OCI-LY7 (cell line): Measurements from ENCODE around the gene MRNIP. TPM values are rescaled to one million over a fixed set of nuclear protein-coding genes. Genes with fewer than 3 reads are reported as not detected.

Experiments
- BruUV-seq: library from RNA; stranded (reverse); fragments of 400-500 nt; replicated peaks from 2 replicates; lab custom pipeline; 2021; lab: Mats Ljungman, UMichigan
- CTCF ChIA-PET: fragments of 300-600 bp; sonication (Branson Sonifier 250); formaldehyde crosslinking; loops from one replicate; lab custom pipeline; 2022; ENCODE audit warnings: antibody characterized with exemption; ENCODE audit not compliant: unreplicated experiment; lab: Charles Lee
- POLR2A ChIA-PET: fragments of 300-600 bp; sonication (Branson Sonifier 250); formaldehyde crosslinking; loops from one replicate; lab custom pipeline; 2022; ENCODE audit warnings: antibody characterized with exemption; lab: Charles Lee
- DNase-seq: peaks from one replicate; pipeline ENCODE4 v3.0.0-alpha.2; 2015; ENCODE audit warnings: low spot score
- H2AFZ ChIP-seq: fragments of 200-600 bp; sonication (generic), shearing (Covaris generic); 2 replicates; pipeline ENCODE4 v1.6.1; 2014; ENCODE audit warnings: mild to moderate bottlenecking, antibody characterized with exemption, low read length, moderate library complexity
- H3K27ac ChIP-seq: fragments of 200-600 bp; sonication (generic); 2 replicates; pipeline ENCODE4 v1.5.1; 2014; ENCODE audit warnings: mixed run types, low read depth, mild to moderate bottlenecking, moderate library complexity, low read length, inconsistent platforms; ENCODE audit not compliant: poor library complexity, severe bottlenecking
- H3K36me3 ChIP-seq: fragments of 200-600 bp; sonication (generic); 2 replicates; pipeline ENCODE4 v1.6.1; 2014; ENCODE audit warnings: mild to moderate bottlenecking, antibody characterized with exemption, low read length, moderate library complexity, mixed read lengths; ENCODE audit not compliant: insufficient read depth
- H3K4me1 ChIP-seq: fragments of 200-600 bp; sonication (generic); 2 replicates; pipeline ENCODE4 v1.5.1; 2014; ENCODE audit warnings: mild to moderate bottlenecking, low read length; ENCODE audit not compliant: insufficient read depth, poor library complexity, severe bottlenecking
- H3K4me2 ChIP-seq: fragments of 200-600 bp; sonication (generic); 2 replicates; pipeline ENCODE4 v1.6.1; 2014; ENCODE audit warnings: mild to moderate bottlenecking, low read length
- H3K4me3 ChIP-seq: fragments of 200-600 bp; sonication (generic); 2 replicates; pipeline ENCODE4 v1.5.1; 2014; ENCODE audit warnings: mild to moderate bottlenecking, low read depth, low read length; ENCODE audit not compliant: poor library complexity, severe bottlenecking
- H3K79me2 ChIP-seq: fragments of 200-600 bp; sonication (generic); 2 replicates; pipeline ENCODE4 v1.6.1; 2016; ENCODE audit warnings: low read depth, mild to moderate bottlenecking, low read length, moderate library complexity, mixed read lengths; ENCODE audit not compliant: insufficient read depth
- H3K9me2 ChIP-seq: fragments of 200-600 bp; sonication (generic); 2 replicates; pipeline ENCODE4 v1.6.1; 2016; ENCODE audit warnings: mild to moderate bottlenecking, low read length, mixed read lengths; ENCODE audit not compliant: insufficient read depth
- H3K9me3 ChIP-seq: fragments of 200-600 bp; sonication (generic); 2 replicates; pipeline ENCODE4 v1.6.1; 2014; ENCODE audit warnings: mild to moderate bottlenecking, mixed run types, low read length, mixed read lengths
- H4K20me1 ChIP-seq: fragments of 200-600 bp; sonication (generic); 2 replicates; pipeline ENCODE4 v1.6.1; 2014; ENCODE audit warnings: mild to moderate bottlenecking, antibody characterized with exemption, low read length, moderate library complexity, mixed read lengths; ENCODE audit not compliant: insufficient read depth
- EZH2phosphoT487 ChIP-seq: fragments of 200-600 bp; sonication (generic); IDR thresholded peaks from 2 replicates; pipeline ENCODE4 v1.6.1; 2018; ENCODE audit warnings: low read depth, borderline replicate concordance, mild to moderate bottlenecking, mixed run types, antibody characterized with exemption, low read length, moderate library complexity, mixed read lengths
- intact Hi-C: fragments of 100-400 bp; cut with micrococcal nuclease; formaldehyde crosslinking; loops from one replicate; pipeline ENCODE4 v1.10.0; 2022; ENCODE audit not compliant: unreplicated experiment
- total RNA-seq, 2 experiments: library from RNA; depleted of rRNA in 1 of 2; stranded (reverse); fragments of >200 nt in 1 of 2; shearing (Covaris generic) in 1 of 2; gene quantifications; 2 replicates each; pipeline ENCODE4 v1.2.3, GENCODE V29; 2014 to 2022
- TF ChIP-seq, protein P1 (sequence below): fragments of 200-600 bp; sonication (generic); conservative IDR thresholded peaks from 2 replicates; pipeline ENCODE4 v1.5.1; 2014; ENCODE audit warnings: mild to moderate bottlenecking, antibody characterized with exemption, low read length, moderate library complexity, mixed read lengths

The MRNIP gene
- total RNA-seq, 2 experiments from 2014 or later: 70.5 to 78.7 TPM

DNA sequence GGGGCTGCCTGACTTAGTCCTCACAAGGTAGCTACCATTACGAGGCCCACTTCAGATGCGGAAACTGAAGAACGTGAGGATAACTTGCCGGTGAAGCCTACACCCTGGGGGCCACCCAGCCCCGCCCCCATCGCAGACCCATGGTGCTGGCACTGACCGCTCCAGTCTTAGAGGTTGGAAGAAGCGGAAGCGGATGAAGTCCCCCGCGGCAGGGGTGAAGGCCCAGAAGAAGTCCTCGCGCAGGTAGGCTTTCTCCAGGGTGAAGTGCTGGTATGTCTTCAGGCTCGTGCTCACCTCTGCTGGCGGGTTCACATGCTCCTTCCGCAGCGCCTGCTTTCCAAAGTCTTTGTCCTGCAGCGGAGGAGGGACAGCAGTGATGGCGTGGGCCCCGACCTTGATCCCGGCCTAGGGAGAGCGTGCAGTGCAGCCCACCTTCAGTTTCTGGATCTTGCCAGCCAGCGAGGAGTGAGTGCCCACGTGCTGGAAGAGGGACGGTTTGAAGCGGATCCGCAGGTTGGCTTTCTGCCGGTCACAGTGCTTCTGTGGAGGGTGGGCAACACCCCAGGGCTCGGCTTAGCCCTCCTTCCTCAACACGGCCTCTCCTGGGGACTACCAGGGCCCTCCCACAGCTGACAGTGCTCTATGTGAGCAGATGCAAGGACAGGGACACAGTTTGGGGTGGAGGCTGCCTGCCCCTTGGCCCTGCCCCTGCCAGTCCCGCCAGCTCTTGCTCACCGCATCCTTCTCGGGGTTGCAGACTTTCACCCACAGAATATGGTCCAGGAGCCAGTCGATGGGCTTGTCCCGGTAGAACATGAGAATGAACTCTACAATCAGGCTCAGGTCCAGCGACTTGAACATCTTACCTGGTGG, 59.6 kb downstream of the MRNIP start:
- Histone ChIP-seq H3K4me1 (peaks cover 29% of the 10 kb centered on the region), H3K27ac (no peak overlapping the region), H2AFZ (no peak overlapping the region), H3K36me3 (peaks cover 35% of the 10 kb centered on the region; the same call in 1 of the 2 replicates), H3K79me2 (no peaks in the 10 kb centered on the region), H3K4me3 (no peak overlapping the region), H3K9me3 (no peaks in the 10 kb centered on the region), H3K9me2 (no peaks in the 10 kb centered on the region), H3K4me2 (no peak overlapping the region), H4K20me1 (no peaks in the 10 kb centered on the region)
- no peak for DNase-seq
- TF ChIP-seq, protein P1, sequence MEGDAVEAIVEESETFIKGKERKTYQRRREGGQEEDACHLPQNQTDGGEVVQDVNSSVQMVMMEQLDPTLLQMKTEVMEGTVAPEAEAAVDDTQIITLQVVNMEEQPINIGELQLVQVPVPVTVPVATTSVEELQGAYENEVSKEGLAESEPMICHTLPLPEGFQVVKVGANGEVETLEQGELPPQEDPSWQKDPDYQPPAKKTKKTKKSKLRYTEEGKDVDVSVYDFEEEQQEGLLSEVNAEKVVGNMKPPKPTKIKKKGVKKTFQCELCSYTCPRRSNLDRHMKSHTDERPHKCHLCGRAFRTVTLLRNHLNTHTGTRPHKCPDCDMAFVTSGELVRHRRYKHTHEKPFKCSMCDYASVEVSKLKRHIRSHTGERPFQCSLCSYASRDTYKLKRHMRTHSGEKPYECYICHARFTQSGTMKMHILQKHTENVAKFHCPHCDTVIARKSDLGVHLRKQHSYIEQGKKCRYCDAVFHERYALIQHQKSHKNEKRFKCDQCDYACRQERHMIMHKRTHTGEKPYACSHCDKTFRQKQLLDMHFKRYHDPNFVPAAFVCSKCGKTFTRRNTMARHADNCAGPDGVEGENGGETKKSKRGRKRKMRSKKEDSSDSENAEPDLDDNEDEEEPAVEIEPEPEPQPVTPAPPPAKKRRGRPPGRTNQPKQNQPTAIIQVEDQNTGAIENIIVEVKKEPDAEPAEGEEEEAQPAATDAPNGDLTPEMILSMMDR: no peak
- no peak for TF ChIP-seq EZH2phosphoT487
- POLR2A ChIA-PET: no interaction called here
- CTCF ChIA-PET: no interaction called here
- no TSS peak for BruUV-seq
- intact Hi-C loops: no loop called here

DNA sequence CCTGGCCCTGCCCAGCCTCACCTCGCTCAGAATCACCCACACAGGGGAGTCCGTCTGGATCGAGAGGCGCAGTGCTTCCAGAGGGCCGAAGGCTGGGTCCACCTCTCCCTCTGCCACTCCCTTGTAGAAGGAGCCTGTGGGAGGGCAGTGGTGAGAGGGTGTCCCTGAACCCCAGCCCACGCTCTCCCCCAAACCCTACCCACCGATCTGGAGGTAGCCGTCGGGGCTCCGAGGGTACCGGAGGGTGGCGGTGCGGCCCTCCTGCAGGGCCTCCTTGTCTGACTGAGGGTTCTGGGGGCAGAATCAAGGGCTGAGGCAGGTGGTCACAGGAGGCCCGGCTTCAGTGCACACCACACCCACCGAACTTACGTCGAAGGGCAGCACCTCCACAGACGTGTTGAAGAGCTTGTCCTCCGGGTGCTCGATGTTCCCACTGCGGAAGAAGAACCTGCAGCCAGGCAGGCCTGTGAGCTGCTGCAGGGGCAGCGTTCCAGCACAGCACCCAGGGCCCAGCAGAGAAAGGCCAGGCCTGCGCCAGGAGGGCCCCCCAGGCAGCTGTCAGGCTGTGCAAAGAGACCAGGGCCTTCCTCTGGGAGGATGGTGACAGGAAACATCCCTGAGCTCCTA, 60.4 kb downstream of the MRNIP start:
- TF ChIP-seq, protein P1: no peak
- no peak for TF ChIP-seq EZH2phosphoT487
- H3K79me2 ChIP-seq: no peaks in the 10 kb centered on the region
- no peaks in the 10 kb centered on the region for H4K20me1 ChIP-seq
- no peak overlapping the region for H3K4me2 ChIP-seq
- no peaks in the 10 kb centered on the region for H3K9me3 ChIP-seq
- no peak overlapping the region for H3K4me3 ChIP-seq
- H3K9me2 ChIP-seq: no peaks in the 10 kb centered on the region
- no peak for DNase-seq
- peaks cover 35% of the 10 kb centered on the region; the same call in 1 of the 2 replicates for H3K36me3 ChIP-seq
- H3K27ac ChIP-seq: no peak overlapping the region
- BruUV-seq: no TSS peak
- intact Hi-C loops: no loop called here
- H2AFZ ChIP-seq: no peak overlapping the region
- H3K4me1 ChIP-seq: peaks cover 28% of the 10 kb centered on the region
- POLR2A ChIA-PET: no interaction called here
- CTCF ChIA-PET: no interaction called here
